Measurements from ENCODE around the gene C2.

Gene C2

GRCh38 chr6:31963921-31964320 lies 36.4 kb downstream of the C2 start:
- Histone ChIP-seq H3K4me1 (ENCODE audit: control insufficient read depth in 1 of 2, insufficient read depth in 2 of 2, low read length in 2 of 2) (peaks cover 8% of the 10 kb centered on the region in 2 donors), H3K36me3 (ENCODE audit: control insufficient read depth in 1 of 2, insufficient read depth in 2 of 2, low read length in 2 of 2) (peaks cover 67 to 85% of the 10 kb centered on the region in 2 donors), H3K4me3 (ENCODE audit: low read depth in 1 of 2, low read length in 2 of 2) (no peak overlapping the region), H3K27me3 (ENCODE audit: low read depth, low read length) (no peaks in the 10 kb centered on the region), H3K9me3 (ENCODE audit: control insufficient read depth in 1 of 2, low read length in 2 of 2) (no peaks in the 10 kb centered on the region), H3K27ac (ENCODE audit: low read length) (no peak overlapping the region)

GRCh38 chr6:31965700-31966099 lies 38.2 kb downstream of the C2 start:
- H3K4me3 ChIP-seq (ENCODE audit: low read depth in 1 of 2, low read length in 2 of 2), result no peak overlapping the region
- peaks cover 0 to 4% of the 10 kb centered on the region in 2 donors for H3K4me1 ChIP-seq (ENCODE audit: control insufficient read depth in 1 of 2, insufficient read depth in 2 of 2, low read length in 2 of 2)
- H3K9me3 ChIP-seq (ENCODE audit: control insufficient read depth in 1 of 2, low read length in 2 of 2), result no peaks in the 10 kb centered on the region
- no peaks in the 10 kb centered on the region for H3K27me3 ChIP-seq (ENCODE audit: low read depth, low read length)
- H3K27ac ChIP-seq (ENCODE audit: low read length), result no peak overlapping the region
- peaks cover 74 to 96% of the 10 kb centered on the region in 2 donors for H3K36me3 ChIP-seq (ENCODE audit: control insufficient read depth in 1 of 2, insufficient read depth in 2 of 2, low read length in 2 of 2)

- Histone ChIP-seq H3K27ac (ENCODE audit: low read length) (no peak overlapping the region), H3K27me3 (ENCODE audit: low read depth, low read length) (no peaks in the 10 kb centered on the region), H3K9me3 (ENCODE audit: control insufficient read depth in 1 of 2, low read length in 2 of 2) (no peaks in the 10 kb centered on the region), H3K4me3 (ENCODE audit: low read depth in 1 of 2, low read length in 2 of 2) (no peak overlapping the region), H3K36me3 (ENCODE audit: control insufficient read depth in 1 of 2, insufficient read depth in 2 of 2, low read length in 2 of 2) (peaks cover 66 to 90% of the 10 kb centered on the region in 2 donors), H3K4me1 (ENCODE audit: control insufficient read depth in 1 of 2, insufficient read depth in 2 of 2, low read length in 2 of 2) (peaks cover 0 to 12% of the 10 kb centered on the region in 2 donors)
Measured at GRCh38 chr6:31966506-31966905, 39.0 kb downstream of the C2 start.

- H3K4me1 ChIP-seq (ENCODE audit: control insufficient read depth in 1 of 2, insufficient read depth in 2 of 2, low read length in 2 of 2), result peaks cover 0 to 14% of the 10 kb centered on the region in 2 donors
- no peaks in the 10 kb centered on the region for H3K9me3 ChIP-seq (ENCODE audit: control insufficient read depth in 1 of 2, low read length in 2 of 2)
- H3K4me3 ChIP-seq (ENCODE audit: low read depth in 1 of 2, low read length in 2 of 2), result no peak overlapping the region
- H3K27me3 ChIP-seq (ENCODE audit: low read depth, low read length), result no peaks in the 10 kb centered on the region
- H3K36me3 ChIP-seq (ENCODE audit: control insufficient read depth in 1 of 2, insufficient read depth in 2 of 2, low read length in 2 of 2), result peaks cover 59 to 88% of the 10 kb centered on the region in 2 donors
- H3K27ac ChIP-seq (ENCODE audit: low read length), result no peak overlapping the region
Measured at GRCh38 chr6:31966997-31967925, 39.7 kb downstream of the C2 start.

GRCh38 chr6:31967926-31968320 lies 40.4 kb downstream of the C2 start:
- H3K27me3 ChIP-seq (ENCODE audit: low read depth, low read length), result no peaks in the 10 kb centered on the region
- peaks cover 0 to 18% of the 10 kb centered on the region in 2 donors for H3K4me1 ChIP-seq (ENCODE audit: control insufficient read depth in 1 of 2, insufficient read depth in 2 of 2, low read length in 2 of 2)
- peaks cover 52 to 88% of the 10 kb centered on the region in 2 donors for H3K36me3 ChIP-seq (ENCODE audit: control insufficient read depth in 1 of 2, insufficient read depth in 2 of 2, low read length in 2 of 2)
- no peak overlapping the region for H3K4me3 ChIP-seq (ENCODE audit: low read depth in 1 of 2, low read length in 2 of 2)
- H3K27ac ChIP-seq (ENCODE audit: low read length), result no peak overlapping the region
- no peaks in the 10 kb centered on the region for H3K9me3 ChIP-seq (ENCODE audit: control insufficient read depth in 1 of 2, low read length in 2 of 2)

GRCh38 chr6:31968326-31968725 lies 40.8 kb downstream of the C2 start:
- no peaks in the 10 kb centered on the region for H3K9me3 ChIP-seq (ENCODE audit: control insufficient read depth in 1 of 2, low read length in 2 of 2)
- peaks cover 48 to 84% of the 10 kb centered on the region in 2 donors for H3K36me3 ChIP-seq (ENCODE audit: control insufficient read depth in 1 of 2, insufficient read depth in 2 of 2, low read length in 2 of 2)
- H3K4me1 ChIP-seq (ENCODE audit: control insufficient read depth in 1 of 2, insufficient read depth in 2 of 2, low read length in 2 of 2), result peaks cover 1 to 22% of the 10 kb centered on the region in 2 donors
- no peaks in the 10 kb centered on the region for H3K27me3 ChIP-seq (ENCODE audit: low read depth, low read length)
- H3K27ac ChIP-seq (ENCODE audit: low read length), result no peak overlapping the region
- H3K4me3 ChIP-seq (ENCODE audit: low read depth in 1 of 2, low read length in 2 of 2), result no peak overlapping the region

- no peaks in the 10 kb centered on the region for H3K9me3 ChIP-seq (ENCODE audit: control insufficient read depth in 1 of 2, low read length in 2 of 2)
- H3K4me3 ChIP-seq (ENCODE audit: low read depth in 1 of 2, low read length in 2 of 2), result no peak overlapping the region
- peaks cover 6 to 26% of the 10 kb centered on the region in 2 donors for H3K4me1 ChIP-seq (ENCODE audit: control insufficient read depth in 1 of 2, insufficient read depth in 2 of 2, low read length in 2 of 2)
- peaks cover 42 to 77% of the 10 kb centered on the region in 2 donors for H3K36me3 ChIP-seq (ENCODE audit: control insufficient read depth in 1 of 2, insufficient read depth in 2 of 2, low read length in 2 of 2)
- no peak overlapping the region for H3K27ac ChIP-seq (ENCODE audit: low read length)
- H3K27me3 ChIP-seq (ENCODE audit: low read depth, low read length), result no peaks in the 10 kb centered on the region
Measured at GRCh38 chr6:31968791-31969711, 41.5 kb downstream of the C2 start.

- peak overlapping the region; percentile 39 for H3K27ac ChIP-seq (ENCODE audit: low read length)
- peaks cover 6 to 26% of the 10 kb centered on the region in 2 donors for H3K4me1 ChIP-seq (ENCODE audit: control insufficient read depth in 1 of 2, insufficient read depth in 2 of 2, low read length in 2 of 2)
- H3K36me3 ChIP-seq (ENCODE audit: control insufficient read depth in 1 of 2, insufficient read depth in 2 of 2, low read length in 2 of 2), result peaks cover 35 to 70% of the 10 kb centered on the region in 2 donors
- no peaks in the 10 kb centered on the region for H3K9me3 ChIP-seq (ENCODE audit: control insufficient read depth in 1 of 2, low read length in 2 of 2)
- no peaks in the 10 kb centered on the region for H3K27me3 ChIP-seq (ENCODE audit: low read depth, low read length)
- H3K4me3 ChIP-seq (ENCODE audit: low read depth in 1 of 2, low read length in 2 of 2), result peak overlapping the region in 1 of 2 donors; percentile 97
Measured at GRCh38 chr6:31969712-31970603, 42.4 kb downstream of the C2 start.

GRCh38 chr6:31970604-31971271 lies 43.2 kb downstream of the C2 start:
- H3K9me3 ChIP-seq (ENCODE audit: control insufficient read depth in 1 of 2, low read length in 2 of 2), result no peaks in the 10 kb centered on the region
- H3K27me3 ChIP-seq (ENCODE audit: low read depth, low read length), result no peaks in the 10 kb centered on the region
- H3K4me1 ChIP-seq (ENCODE audit: control insufficient read depth in 1 of 2, insufficient read depth in 2 of 2, low read length in 2 of 2), result peaks cover 6 to 26% of the 10 kb centered on the region in 2 donors
- peak overlapping the region; percentile 99 for H3K27ac ChIP-seq (ENCODE audit: low read length)
- H3K36me3 ChIP-seq (ENCODE audit: control insufficient read depth in 1 of 2, insufficient read depth in 2 of 2, low read length in 2 of 2), result peaks cover 28 to 63% of the 10 kb centered on the region in 2 donors
- H3K4me3 ChIP-seq (ENCODE audit: low read depth in 1 of 2, low read length in 2 of 2), result peak overlapping the region; percentile 85 to 97
